GM13977 (cell line): ENCODE data around the gene ZSCAN5A.

Experiments used
- DNase-seq: peaks from one replicate; pipeline ENCODE4 v3.0.0; 2012; ENCODE audit warnings: low spot score
- CTCF ChIP-seq: IDR thresholded peaks from 2 replicates; pipeline ENCODE4 v1.5.1; 2012; ENCODE audit warnings: mild to moderate bottlenecking, control low read depth; ENCODE audit not compliant: insufficient read depth; ENCODE audit errors: extremely low read depth, missing control alignments
- in situ Hi-C: fragments of 300-500 bp; cut with MboI; formaldehyde crosslinking; loops from one replicate; pipeline ENCODE4 v1.12.0; 2022; ENCODE audit warnings: low sequenced_read_pairs, low pct_unique_long_range_greater_than_20kb, mixed read lengths, inconsistent platforms; ENCODE audit not compliant: unreplicated experiment

ZSCAN5A gene

GRCh38 chr19:56297010-56297409 lies 17.6 kb downstream of the ZSCAN5A start:
- DNase-seq = no peak
- in situ Hi-C loops = no loop called here
- no peak for TF ChIP-seq CTCF

- DNase-seq = no peak
- TF ChIP-seq CTCF = no peak
- in situ Hi-C loops = no loop called here
These were observed 18.8 kb downstream of the ZSCAN5A start for GRCh38 chr19:56295531-56296455.

- no peak for DNase-seq
- in situ Hi-C loops = no loop called here
- no peak for TF ChIP-seq CTCF
These were observed 20.1 kb downstream of the ZSCAN5A start for GRCh38 chr19:56294549-56294948.

GRCh38 chr19:56291867-56292266 lies 22.8 kb downstream of the ZSCAN5A start:
- no peak for DNase-seq
- in situ Hi-C loops = no loop called here
- no peak for TF ChIP-seq CTCF

- no peak for TF ChIP-seq CTCF
- in situ Hi-C loops = no loop called here
- no peak for DNase-seq
These were observed 24.5 kb downstream of the ZSCAN5A start for GRCh38 chr19:56290104-56290503.

GRCh38 chr19:56284746-56285145 lies 29.9 kb downstream of the ZSCAN5A start:
- in situ Hi-C loops = no loop called here
- TF ChIP-seq CTCF = no peak

GRCh38 chr19:56282809-56283208 lies 31.8 kb downstream of the ZSCAN5A start:
- no peak for TF ChIP-seq CTCF
- no peak for DNase-seq
- in situ Hi-C loops = no loop called here

More at GRCh38 chr19:56284746-56285145, 29.9 kb downstream of the ZSCAN5A start:
- DNase-seq = no peak
